G401 (cell line): ENCODE results near the gene DLG2. TPM values are rescaled to one million over a fixed set of nuclear protein-coding genes. Genes with fewer than 3 reads are reported as not detected.

Source experiments
- DNase-seq: peaks from one replicate; pipeline ENCODE4 v3.0.0-alpha.2; 2015; ENCODE audit warnings: low spot score
- in situ Hi-C: cut with HindIII; loops from 2 replicates; pipeline ENCODE4 v1.10.0; 2016; ENCODE audit warnings: low sequenced_read_pairs, mixed read lengths
- total RNA-seq: library from RNA; depleted of rRNA; stranded (reverse); fragments of >200 nt; shearing (Covaris generic); gene quantifications from 2 replicates; pipeline ENCODE4 v1.2.3, GENCODE V29; 2014

Gene DLG2
- total RNA-seq, 1 experiment from 2014 or later, result 3.8 TPM

DNA sequence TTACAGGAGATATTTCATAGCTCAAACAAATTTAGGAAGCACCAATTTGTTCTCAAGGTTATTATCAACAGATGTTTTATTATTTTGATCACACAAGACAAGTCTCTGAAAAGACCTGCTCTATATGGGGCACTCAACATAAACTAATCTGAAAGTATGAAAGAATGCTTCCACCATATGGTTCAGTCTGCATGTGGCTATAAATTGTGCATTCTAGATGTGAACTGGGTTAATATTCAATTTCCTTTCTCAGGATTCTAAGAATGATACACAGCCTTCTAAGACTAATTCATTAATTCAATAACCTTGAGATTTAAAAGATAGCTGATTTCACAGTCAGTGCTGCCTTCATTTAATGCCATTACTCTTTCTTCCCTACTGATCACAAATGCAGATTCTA is 1489.6 kb downstream of the DLG2 start:
- no peak for DNase-seq

DNA sequence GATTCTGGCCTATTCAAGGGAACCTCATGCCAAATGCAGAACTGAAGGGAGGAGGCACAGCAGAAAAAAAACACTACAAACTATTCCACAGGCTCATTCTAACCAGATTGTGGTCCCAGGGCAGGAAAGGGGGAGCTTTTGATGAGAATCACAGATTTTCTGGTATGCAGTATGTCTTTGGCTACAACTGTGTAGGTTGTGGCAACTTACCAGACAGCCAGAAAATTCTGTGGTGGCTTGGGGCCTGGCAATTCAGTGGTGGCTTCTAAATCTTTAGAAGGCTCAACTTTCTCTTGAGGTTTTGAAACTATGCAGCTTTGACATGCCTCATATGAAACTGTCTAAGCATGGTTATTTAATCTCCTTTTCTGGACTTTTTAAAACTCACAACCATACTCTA is 1490.2 kb downstream of the DLG2 start:
- in situ Hi-C loops, result no loop called here
- no peak for DNase-seq

More for the DNA sequence above, 1489.6 kb downstream of the DLG2 start:
- in situ Hi-C loops, result no loop called here

DNA sequence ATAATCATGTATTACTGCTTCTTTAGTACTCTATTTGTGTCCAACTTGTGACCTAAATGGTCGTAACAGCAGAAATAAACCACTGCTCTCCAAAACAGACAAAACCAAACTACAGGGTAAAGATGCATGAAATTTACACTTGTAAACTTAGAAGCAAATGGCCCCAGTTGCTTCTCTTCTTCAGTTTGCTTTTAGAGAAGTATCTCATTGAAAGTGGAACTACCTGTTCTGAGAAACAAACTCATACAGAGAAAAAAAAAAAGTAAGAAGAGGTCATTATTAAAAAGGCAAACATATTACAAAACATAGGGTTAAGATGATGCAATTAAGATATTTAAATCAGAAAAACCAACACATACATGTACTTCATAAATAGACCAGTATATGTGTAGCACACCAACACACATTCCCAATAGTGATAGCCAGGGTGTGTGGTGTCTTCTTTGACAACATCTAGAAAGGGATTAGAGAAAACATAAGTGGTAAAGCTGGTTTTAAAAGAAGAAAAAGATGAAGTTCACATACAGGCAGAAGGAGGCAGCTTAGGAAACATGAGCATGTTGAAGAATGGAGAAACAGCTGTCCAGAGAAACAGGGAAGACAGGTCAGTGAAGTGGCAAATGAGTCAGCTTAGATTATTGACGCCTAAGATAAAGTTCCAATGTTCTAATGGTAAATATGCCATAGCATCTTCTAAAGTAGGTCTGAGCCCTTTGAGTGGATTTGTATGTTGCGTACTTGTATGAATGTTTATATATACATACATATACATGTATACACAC is 1496.3 kb downstream of the DLG2 start:
- in situ Hi-C loops, result no loop called here

DNA sequence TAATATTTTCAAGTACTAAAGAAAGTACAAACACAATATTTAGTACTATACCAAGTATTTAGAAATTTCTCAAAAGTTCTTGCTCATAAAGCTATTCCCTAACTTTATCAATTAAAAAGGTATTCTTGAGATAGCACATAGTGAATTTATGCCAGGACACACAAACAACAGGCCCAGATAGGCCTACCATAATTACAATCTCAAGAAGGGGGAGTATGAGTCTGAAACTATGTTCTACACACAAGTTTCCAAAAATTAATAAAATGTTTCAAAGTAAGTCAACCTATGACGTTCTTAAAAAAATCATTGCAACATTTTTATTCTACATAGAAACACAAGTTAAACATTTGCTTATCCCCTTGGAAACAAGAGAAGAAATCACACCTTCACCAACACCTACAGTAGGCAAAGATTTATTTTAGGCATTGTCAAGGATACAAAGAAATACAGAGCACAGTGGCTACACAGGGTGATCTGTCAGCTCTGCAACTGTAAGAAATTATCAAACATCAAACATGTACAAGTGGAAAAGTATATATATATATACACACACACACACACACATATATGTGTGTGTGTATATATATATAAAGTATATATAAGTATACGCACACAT is 1497.1 kb downstream of the DLG2 start:
- no peak for DNase-seq
- in situ Hi-C loops, result no loop called here

More for the DNA sequence above, 1496.3 kb downstream of the DLG2 start:
- DNase-seq, result no peak

DNA sequence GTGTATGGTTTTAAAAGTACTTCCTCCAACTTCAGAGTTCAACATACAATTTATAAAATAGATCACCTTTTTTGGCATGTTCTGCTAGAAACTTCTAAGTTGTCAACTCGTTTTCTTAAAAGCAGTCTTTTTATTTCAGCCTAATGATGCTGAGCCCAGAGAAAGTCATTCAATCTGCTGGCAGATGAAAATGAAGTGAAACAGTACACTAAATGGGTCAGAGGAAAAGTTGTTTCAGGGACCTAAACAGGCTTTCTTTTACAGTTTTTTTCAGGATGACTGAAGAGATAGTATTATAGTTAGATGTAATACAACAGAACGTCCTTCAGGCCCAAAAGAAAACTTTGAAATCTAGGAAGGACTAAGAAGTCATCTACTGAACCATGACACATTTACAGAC is 1498.3 kb downstream of the DLG2 start:
- no peak for DNase-seq
- in situ Hi-C loops, result no loop called here

DNA sequence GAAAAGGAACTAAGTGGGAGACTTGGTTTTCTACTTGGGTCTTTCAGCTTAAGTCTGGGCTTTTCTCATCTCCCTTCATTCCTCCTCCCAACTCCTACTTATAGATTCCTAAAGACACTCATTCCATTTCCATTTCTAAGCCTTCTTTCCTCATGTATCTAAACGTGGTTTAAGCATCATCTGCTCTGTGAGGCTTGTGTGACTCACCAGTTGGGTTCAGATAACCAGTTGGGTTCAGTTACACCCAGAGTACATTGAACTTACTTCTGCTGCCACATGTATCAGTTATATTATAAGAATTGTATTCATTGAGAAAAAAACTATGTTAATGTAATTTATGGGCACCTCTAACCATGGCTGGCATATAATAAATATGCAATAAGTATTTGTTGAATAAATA is 1509.8 kb downstream of the DLG2 start:
- in situ Hi-C loops, result no loop called here

DNA sequence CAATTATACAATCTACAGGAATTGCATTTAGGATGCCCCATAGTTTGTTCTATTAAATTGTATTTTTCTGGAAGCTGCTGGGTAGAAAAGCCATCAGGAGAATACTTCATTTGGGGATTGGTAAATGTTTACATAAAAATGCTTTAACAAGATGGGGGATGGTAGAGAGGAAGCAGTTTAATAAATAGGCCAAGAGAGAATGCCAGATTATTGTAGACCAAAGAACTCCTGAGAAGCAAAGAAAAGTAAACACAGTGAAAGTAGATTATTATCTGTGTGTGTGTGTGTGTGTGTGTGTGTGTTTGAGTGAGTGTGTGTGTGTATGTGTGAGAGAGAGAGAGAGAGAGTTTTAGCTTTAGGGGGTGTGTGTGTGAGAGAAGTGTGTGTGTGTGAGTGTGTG is 1520.6 kb downstream of the DLG2 start:
- no peak for DNase-seq
- in situ Hi-C loops, result no loop called here

More for the DNA sequence above, 1509.8 kb downstream of the DLG2 start:
- DNase-seq, result no peak

DNA sequence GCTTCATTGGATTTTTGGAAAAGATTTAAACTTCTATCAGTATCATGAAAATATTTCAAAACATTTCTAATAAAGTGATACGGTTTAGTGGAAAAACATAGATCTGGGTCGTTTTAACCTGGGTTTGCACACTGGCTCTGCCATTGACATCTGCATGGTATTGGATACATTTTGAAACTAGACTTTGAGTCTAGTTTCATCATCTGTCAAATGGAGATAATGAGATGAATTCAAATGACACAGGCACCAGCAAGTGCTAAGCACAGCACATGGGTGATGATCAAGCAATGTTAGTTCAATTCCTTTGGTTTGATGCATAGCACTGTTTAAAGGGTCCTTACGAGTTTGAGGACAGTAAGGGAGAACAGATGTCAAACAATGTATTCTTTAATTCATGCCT is 1522.0 kb downstream of the DLG2 start:
- no peak for DNase-seq
- in situ Hi-C loops, result no loop called here

DNA sequence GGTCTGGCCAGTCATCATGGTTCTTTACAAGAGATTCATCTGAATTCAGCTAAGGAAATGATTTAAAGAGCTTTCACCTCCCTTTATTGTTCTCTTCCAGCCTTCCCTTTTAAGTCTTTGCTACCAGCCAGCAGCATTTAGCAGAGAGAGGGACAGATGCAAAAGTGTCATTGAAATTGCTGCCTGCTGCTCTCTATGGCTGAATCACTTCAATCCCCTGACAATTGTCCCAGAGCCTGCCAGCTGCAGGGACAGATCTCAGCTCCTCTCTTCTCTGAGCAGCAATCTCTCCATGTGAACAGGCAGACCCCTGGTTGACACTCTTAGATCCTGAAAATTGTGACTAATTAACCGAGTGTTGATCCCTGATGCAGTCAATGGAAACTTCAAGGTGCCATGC is 1524.0 kb downstream of the DLG2 start:
- in situ Hi-C loops, result no loop called here
- no peak for DNase-seq

DNA sequence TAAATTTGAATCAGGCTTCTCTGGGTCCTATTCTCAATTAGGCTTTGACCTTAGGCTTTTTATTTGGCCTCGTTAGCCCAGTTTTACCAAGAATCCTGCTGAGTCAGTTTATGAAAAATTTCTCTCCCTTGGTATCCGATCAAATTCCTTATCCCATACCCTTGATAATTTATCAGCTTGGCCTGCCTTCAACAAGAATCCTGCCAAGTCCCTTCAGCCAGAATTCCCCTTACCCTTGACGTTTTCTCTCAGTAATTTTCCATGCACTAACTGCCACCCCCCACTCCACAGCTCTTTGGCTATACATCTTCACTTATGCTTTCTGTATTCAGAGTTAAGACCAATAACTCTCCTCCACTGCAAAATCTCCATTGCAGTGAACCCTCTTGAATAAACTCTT is 1530.0 kb downstream of the DLG2 start:
- no peak for DNase-seq
- in situ Hi-C loops, result no loop called here

DNA sequence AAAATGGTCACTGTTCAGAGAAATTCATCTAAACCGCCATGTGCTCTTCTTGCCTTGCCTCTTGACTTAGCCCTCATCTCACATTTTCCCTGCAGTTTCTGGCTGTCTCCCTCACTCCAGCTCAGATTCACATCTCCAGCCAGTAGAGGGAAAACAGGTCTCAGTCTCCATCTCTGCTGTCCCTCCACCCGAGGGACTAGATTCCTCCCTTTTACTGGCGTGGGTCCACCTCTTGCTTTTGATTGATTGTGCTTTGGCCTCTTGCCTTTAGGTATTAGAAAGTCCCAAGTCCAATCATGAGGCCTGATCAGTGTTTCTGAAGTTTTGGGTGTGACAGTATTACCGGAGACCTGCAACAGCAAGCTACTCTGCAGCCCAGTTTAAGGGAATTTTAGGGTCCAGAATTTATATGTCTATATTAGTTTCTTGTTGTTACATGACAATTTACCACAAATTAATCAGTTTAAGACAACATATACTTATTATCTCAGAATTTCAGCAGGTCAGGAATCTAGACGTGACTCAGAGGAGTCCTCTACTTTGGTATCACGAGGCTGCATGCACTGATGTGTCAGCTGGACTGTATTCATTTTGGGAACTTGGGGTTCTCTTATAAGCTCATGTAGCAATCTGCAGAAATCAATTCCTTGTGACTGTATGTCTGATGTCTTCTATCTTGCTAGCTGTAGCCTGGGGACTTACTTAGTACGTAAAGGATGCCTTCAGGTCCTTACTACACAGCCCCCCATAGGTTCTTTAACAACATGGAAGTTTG is 1535.7 kb downstream of the DLG2 start:
- peak; percentile 6 for DNase-seq
- in situ Hi-C loops, result no loop called here

DNA sequence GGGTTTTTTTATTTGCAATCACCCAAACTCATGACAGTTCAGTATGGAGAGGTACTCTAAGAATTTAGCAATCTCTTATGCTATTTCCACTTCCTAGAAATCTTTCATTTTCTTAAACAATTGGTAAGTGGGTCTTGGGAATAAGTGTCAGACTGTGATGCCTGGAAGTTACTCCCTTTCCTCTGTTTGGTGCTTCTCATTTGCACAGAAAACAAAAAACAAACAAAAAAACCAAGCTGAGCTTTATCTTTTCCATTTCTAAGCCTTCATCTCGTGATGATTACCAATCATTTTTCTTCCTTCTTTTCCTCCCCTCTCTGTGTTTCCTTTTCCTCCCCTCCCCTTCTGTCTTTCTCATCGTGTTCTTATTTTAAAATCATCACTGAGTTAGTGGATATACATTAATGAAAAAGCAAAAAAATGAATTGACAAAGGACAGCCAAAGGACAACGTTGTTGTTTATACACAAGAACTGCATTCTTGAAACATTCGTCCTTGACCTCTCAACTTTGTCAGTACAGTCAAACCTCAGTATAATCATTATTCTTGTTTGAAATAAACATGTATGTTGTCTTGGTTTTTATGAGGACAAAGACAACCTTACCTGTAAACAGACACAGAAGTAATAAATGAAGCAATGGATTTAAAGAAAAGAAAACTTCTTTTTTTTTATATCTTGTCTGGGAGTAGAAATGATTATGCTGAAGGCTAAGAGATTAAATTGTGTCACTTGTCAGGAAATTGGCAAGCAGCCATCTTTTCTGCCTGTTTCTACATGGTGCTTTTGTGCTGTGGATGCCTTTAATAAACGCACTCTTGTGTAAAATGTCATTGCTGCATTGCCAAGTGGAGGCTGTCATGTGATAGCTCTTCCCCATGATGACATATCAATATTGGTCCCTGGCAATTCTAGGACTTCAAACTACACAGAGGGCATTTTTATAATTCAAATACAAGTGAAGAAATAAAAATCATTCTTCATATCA is 1537.8 kb downstream of the DLG2 start:
- DNase-seq, result peak; percentile 76
- in situ Hi-C loops, result no loop called here

DNA sequence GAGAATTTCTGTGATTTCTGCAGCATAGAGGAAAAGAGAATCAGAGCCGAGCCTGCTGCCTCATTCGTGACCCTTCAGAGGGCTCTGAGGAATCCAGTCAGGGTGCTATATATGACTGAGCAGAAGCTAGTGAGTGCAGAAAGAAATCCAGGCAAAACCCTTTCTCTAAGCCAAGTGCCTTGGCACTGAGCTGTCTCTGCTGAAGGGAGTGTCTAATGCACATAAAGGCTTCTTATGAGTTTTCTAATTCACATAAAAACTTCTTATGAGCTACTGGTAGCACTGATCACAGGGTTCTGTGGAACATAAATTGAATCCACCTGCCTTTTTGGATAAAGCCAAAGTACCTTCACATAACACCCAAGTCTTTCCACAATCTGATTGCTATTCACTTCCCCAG is 1555.3 kb downstream of the DLG2 start:
- DNase-seq, result no peak
- in situ Hi-C loops, result no loop called here

DNA sequence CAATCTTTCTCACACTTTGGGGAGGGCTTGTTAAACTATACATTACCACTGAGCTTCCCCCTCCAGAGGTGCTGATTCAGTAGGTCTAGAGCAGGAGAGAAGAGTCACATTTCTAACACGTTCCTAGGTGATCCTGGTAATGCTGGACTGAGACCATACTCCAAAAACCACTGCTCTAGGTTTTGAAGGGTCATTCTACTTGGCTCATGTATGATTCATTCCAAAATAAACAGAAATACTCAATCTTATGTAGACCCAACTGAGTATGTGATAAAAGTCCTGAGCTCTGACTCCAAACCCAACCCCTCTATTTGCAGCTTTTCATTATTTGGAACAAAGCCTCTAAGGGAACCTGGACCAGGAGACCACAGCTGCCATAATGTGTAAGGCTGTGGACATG is 1558.1 kb downstream of the DLG2 start:
- in situ Hi-C loops, result no loop called here
- DNase-seq, result no peak

DNA sequence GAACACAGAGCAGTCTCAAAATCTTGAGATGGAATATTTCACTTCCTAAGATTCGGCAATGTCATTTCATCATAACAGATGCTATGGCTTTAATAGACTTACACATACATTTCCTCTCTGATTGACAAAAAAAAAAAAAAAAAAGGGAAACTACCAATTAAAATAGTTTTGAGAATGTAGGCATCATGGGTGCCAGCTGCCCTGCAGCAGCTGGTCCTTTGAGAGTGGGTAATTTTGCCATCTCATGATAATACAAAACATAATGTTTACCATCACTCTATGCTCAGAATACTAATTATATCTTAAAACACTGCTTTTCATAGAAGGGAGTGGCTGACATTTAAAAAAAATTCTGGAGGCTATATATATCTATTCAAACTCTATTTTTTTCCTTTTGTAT is 1565.4 kb downstream of the DLG2 start:
- in situ Hi-C loops, result no loop called here
- no peak for DNase-seq

DNA sequence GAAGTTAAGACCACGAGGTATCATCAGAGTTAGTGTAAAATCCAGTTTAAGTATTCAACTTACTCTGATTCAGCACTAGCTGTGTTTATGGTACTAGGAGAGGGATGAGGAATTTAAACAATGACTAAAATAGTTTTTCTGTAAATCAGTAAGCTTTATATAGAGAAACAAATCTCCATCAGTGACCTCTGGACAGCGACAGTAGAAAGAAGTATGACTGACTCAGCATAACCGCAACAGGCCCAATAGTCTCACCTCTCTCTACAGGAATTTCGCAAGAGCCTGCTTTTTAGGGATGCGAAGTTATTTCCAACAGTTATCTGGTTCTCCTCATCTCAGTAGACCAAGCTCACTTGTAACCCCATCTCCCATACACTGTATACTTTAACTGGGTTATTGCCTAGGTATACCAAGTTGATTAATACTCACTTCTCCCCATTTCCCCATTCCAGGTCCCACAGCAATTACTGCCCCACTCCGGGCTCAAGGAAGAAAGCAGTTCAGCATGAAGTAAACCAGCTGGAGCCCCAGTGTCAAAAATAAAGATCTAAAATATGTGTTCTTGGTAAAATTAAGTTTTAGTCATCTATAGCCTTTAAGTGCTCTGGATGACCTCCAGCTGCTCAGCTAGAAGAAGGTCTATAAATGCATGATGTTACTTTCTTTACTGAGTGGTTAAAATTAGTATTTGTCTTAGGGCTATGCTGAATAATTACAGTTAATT is 1570.3 kb downstream of the DLG2 start:
- in situ Hi-C loops, result no loop called here
- DNase-seq, result no peak

DNA sequence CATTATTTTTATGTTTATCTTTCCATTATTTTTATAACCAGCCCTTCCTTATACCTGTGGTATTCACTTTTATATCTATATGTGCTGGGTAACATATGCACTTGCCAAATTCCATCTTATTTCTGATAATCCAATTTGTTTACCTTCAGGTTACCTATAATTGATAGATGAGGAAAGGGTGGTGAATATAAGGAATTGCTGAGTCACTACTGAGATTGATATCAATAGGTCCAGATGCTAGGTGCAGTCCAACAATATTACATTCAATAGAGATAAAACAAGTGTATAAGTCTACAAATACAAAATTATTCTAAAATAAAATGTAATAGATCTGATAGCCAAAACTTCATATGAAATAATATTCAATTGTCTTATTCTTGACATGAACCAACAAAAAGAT is 1582.0 kb downstream of the DLG2 start:
- in situ Hi-C loops, result no loop called here
- no peak for DNase-seq

DNA sequence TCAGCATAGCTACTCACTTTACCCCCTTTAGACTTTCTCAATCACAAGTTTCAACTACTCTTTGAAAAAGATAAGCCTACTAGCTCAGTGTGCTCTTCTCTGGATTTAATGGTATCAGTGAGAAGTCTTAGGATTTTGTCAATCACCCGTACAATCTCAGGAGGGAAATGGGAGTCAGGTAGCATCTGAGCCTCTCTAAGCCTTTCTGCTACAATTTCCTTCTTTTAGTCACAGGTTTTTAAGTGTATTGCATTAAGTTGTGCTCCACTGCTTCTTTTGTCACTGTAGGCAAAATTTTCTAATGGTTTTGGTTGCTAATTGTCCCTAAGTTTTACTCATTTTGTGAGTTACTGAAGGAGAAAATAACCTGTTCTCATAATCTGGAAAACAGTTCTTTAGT is 1582.4 kb downstream of the DLG2 start:
- in situ Hi-C loops, result no loop called here
- no peak for DNase-seq
